Stimulated activated CD8-positive, alpha-beta memory T cell treated with anti-CD3 and anti-CD28 coated beads, Interleukin-4, amount 100 ng/mL, for 1 hour (primary cell): ENCODE data around the gene DNAJC10.

ENCODE experiments used
- DNase-seq, 2 donors: peaks; one replicate each; pipeline ENCODE4 v3.0.0-alpha.2; 2020; ENCODE audit warnings: low read depth in 2 of 2, low spot score in 1 of 2

Gene DNAJC10

DNA sequence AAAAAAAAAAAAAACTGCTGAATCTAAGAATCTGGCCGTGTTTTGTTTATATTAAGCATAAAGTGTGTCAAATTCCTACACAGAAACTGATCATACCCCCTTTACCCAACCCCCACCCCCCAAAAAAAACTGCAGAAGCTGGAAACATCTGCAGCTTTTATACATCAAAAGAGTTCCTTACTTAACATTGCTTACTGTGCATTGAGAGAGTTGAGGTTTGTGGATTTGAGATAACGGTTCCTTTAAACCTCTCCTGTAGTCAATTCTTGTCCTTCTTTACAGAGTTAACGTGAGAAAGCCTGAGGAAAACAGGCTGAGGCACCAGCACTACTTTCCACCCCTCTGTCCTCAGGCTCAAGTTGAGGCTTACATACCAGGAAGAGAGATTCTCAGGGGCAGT, 115.9 kb downstream of the DNAJC10 start:
- DNase-seq, result no peak

- DNase-seq, result no peak
These were observed 117.2 kb downstream of the DNAJC10 start for GRCh38 chr2:182833084-182833854.

DNA sequence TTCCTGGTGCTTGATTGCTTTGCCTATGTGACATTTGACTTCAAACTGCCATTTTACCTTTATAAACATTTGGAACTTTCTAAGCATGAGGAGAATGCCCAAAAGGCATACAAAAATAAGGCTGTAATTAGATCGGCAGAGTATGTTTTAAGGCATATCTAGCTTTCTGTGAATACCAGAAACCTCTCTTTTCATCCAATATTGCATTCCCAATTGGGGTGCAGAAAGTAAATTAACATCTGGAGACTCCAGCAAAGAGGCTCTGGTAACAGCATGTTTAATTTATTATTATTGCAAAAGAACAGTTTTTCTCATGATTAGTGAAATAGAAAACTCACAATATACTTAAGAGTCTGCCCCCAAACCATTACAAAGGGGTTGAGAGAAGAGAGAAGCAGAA, 118.2 kb downstream of the DNAJC10 start:
- DNase-seq, result no peak

GRCh38 chr2:182836451-182836850, 120.4 kb downstream of the DNAJC10 start:
- no peak for DNase-seq
